HFF-Myc (cell line): ENCODE results near the gene LRRTM4.

Experiments used
- DNase-seq: peaks from one replicate; pipeline ENCODE4 v3.0.0-alpha.2; 2011; ENCODE audit warnings: low read depth; ENCODE audit errors: extremely low read depth
- H3K4me3 ChIP-seq: replicated peaks from 2 replicates; pipeline ENCODE4 v1.5.1; 2011; ENCODE audit warnings: low read depth, mild to moderate bottlenecking, control low read depth, low read length
- TF ChIP-seq, protein P1 (sequence below): IDR thresholded peaks from 2 replicates; pipeline ENCODE4 v1.5.1; 2012; ENCODE audit warnings: mild to moderate bottlenecking, low read depth, low read length, control low read depth; ENCODE audit errors: missing control alignments

Gene LRRTM4

DNA sequence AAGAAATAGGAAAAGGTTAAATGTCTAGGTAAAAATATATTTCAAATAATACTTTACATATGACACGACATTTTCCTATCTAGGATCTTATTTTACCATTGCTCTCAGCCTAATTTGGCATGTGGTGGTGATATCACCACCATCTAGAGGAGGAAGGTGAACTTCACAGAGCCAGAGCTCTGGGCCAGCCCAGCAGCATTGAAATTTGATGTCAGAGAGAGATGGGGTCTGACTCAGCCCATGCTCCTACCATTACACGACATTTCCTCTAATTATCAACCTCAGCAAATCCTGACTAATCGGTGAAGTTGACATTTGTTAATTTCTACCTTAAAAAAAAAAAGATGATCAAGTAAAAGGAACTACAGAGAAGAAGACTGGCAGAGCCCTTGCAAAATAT, 42.3 kb downstream of the LRRTM4 start:
- no peak for DNase-seq
- no peak overlapping the region for H3K4me3 ChIP-seq
- TF ChIP-seq, protein P1, sequence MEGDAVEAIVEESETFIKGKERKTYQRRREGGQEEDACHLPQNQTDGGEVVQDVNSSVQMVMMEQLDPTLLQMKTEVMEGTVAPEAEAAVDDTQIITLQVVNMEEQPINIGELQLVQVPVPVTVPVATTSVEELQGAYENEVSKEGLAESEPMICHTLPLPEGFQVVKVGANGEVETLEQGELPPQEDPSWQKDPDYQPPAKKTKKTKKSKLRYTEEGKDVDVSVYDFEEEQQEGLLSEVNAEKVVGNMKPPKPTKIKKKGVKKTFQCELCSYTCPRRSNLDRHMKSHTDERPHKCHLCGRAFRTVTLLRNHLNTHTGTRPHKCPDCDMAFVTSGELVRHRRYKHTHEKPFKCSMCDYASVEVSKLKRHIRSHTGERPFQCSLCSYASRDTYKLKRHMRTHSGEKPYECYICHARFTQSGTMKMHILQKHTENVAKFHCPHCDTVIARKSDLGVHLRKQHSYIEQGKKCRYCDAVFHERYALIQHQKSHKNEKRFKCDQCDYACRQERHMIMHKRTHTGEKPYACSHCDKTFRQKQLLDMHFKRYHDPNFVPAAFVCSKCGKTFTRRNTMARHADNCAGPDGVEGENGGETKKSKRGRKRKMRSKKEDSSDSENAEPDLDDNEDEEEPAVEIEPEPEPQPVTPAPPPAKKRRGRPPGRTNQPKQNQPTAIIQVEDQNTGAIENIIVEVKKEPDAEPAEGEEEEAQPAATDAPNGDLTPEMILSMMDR: no peak

GRCh38 chr2:77479395-77479794, 42.8 kb downstream of the LRRTM4 start:
- DNase-seq: no peak
- no peak overlapping the region for H3K4me3 ChIP-seq
- TF ChIP-seq, protein P1: no peak

DNA sequence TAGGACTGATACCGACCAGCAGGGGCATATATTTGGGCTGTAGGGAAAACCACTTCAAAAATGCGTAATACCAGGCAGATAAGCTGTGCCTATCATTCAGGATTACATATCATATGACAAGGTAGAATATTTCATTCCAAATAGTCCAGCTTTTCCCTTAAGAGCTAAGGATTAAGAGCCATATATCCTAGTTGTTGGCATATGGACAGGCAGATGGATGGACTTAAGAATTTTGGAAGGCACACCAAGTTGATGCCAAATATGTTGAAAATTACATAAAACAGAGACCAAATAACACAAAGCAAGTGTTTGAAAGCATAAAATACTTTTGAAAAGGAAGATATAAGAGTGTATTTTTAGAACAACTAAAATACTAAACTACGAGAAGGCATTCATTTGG, 52.1 kb downstream of the LRRTM4 start:
- no peak for DNase-seq
- TF ChIP-seq, protein P1: no peak
- H3K4me3 ChIP-seq: no peak overlapping the region

GRCh38 chr2:77469106-77469505, 53.1 kb downstream of the LRRTM4 start:
- H3K4me3 ChIP-seq: no peak overlapping the region
- DNase-seq: no peak
- TF ChIP-seq, protein P1: no peak

DNA sequence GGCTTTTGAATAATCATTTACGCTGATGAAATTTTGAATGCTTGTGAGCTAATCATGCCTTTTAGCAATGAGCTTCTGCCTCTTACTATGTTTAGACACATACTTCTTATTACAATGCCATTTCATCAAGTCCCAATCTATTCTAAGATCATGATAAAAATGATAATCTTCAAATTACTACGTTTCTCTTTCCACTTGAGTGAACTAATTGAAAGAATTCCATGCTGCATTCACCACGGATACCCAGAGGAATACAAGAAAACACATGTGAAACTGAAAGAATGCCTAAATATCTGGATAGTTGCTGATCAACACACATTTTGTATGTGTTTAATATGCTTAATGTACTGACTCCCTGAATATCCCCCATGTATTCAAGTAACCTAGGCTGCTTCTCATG, 62.3 kb downstream of the LRRTM4 start:
- no peak overlapping the region for H3K4me3 ChIP-seq
- TF ChIP-seq, protein P1: no peak
- DNase-seq: no peak

GRCh38 chr2:77458216-77458615, 64.0 kb downstream of the LRRTM4 start:
- no peak for DNase-seq
- H3K4me3 ChIP-seq: no peak overlapping the region
- TF ChIP-seq, protein P1: no peak

GRCh38 chr2:77457665-77458064, 64.5 kb downstream of the LRRTM4 start:
- DNase-seq: no peak
- TF ChIP-seq, protein P1: no peak
- H3K4me3 ChIP-seq: no peak overlapping the region
